BJ (cell line): ENCODE data around the gene CYP2W1. TPM values are rescaled to one million over a fixed set of nuclear protein-coding genes. Genes with fewer than 3 reads are reported as not detected.

Experiments used
- CTCF ChIA-PET: fragments of 350-600 bp; formaldehyde crosslinking; extraction: SDS; loops from one replicate; lab custom pipeline; 2021; ENCODE audit warnings: antibody characterized with exemption, inconsistent platforms; lab: Yijun Ruan, JAX
- POLR2A ChIA-PET: fragments of 300-600 bp; sonication (Branson Sonifier 250); formaldehyde crosslinking; extraction: SDS; loops from one replicate; lab custom pipeline; 2021; ENCODE audit warnings: antibody characterized with exemption; lab: Charles Lee
- DNase-seq: peaks from one replicate; pipeline ENCODE4 v3.0.0-alpha.2; 2011; ENCODE audit warnings: low read depth
- H3K27me3 ChIP-seq: 2 replicates; pipeline ENCODE4 v1.6.0; 2011; ENCODE audit warnings: low read length; ENCODE audit not compliant: control insufficient read depth, insufficient read depth
- H3K36me3 ChIP-seq: 2 replicates; pipeline ENCODE4 v1.5.1; 2011; ENCODE audit warnings: low read length; ENCODE audit not compliant: control insufficient read depth, insufficient read depth
- H3K4me3 ChIP-seq: 2 replicates; pipeline ENCODE4 v1.5.1; 2011; ENCODE audit warnings: low read depth, mild to moderate bottlenecking, control low read depth, low read length
- polyA plus RNA-seq: library from polyadenylated mRNA; depleted of rRNA; stranded (reverse); fragments of >200 nt; gene quantifications from 2 replicates; pipeline ENCODE4 v1.2.3, GENCODE V29; 2011
- TF ChIP-seq, protein P1 (sequence below): IDR thresholded peaks from 2 replicates; pipeline ENCODE4 v1.5.1; 2011; ENCODE audit warnings: low read depth, mild to moderate bottlenecking, control low read depth, inconsistent platforms, low read length, moderate library complexity; ENCODE audit not compliant: insufficient read depth

The CYP2W1 gene
- polyA plus RNA-seq, 1 experiment: not detected

DNA sequence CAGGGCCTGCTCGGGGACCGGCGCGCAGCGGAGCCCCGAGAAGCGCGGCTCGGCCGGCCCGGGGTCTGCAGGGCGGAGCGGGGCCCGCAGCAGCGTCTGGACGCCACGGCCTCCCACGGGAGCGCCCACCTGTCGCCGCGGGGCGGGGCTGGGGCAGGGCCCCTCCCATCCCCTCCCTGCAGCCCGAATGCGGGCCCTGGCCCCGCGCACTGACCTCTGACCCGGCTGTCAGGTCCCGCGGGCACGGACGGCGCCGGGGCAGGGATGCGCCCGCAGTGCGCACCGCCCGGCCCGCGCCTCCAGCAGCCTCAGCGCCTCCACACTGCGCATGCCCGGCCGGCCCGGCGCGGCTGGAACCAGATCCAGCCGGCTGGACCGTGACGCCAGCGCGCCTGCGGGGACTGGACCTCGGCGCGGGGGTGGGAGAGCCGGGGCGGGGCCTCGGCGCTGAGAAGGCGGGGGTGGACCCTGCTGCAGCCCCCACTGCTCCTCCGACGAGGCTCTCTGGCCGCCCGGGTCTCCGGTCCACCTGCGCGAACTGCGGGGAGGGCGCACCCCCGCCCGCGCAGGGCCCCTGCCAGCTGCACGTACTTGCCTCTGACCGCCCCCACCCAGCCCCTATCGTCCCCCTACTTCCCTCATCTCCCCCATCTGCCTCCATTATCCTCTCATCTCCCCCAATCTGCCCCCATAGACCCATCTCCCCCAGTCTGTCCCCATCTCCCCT lies 45.2 kb downstream of the CYP2W1 start:
- POLR2A ChIA-PET: no interaction called here
- TF ChIP-seq, protein P1, sequence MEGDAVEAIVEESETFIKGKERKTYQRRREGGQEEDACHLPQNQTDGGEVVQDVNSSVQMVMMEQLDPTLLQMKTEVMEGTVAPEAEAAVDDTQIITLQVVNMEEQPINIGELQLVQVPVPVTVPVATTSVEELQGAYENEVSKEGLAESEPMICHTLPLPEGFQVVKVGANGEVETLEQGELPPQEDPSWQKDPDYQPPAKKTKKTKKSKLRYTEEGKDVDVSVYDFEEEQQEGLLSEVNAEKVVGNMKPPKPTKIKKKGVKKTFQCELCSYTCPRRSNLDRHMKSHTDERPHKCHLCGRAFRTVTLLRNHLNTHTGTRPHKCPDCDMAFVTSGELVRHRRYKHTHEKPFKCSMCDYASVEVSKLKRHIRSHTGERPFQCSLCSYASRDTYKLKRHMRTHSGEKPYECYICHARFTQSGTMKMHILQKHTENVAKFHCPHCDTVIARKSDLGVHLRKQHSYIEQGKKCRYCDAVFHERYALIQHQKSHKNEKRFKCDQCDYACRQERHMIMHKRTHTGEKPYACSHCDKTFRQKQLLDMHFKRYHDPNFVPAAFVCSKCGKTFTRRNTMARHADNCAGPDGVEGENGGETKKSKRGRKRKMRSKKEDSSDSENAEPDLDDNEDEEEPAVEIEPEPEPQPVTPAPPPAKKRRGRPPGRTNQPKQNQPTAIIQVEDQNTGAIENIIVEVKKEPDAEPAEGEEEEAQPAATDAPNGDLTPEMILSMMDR: no peak
- Histone ChIP-seq H3K4me3 (peak overlapping the region; percentile 67), H3K36me3 (peaks cover 11% of the 10 kb centered on the region), H3K27me3 (no peaks in the 10 kb centered on the region)
- DNase-seq: peak; percentile 27
- CTCF ChIA-PET: interaction anchor here (1.3 to 3.3 kb wide), 4 partner anchors 17 to 37 kb away, joined by 5 to 18 read pairs (median 8); partner anchors contain the start of gene GPR146

DNA sequence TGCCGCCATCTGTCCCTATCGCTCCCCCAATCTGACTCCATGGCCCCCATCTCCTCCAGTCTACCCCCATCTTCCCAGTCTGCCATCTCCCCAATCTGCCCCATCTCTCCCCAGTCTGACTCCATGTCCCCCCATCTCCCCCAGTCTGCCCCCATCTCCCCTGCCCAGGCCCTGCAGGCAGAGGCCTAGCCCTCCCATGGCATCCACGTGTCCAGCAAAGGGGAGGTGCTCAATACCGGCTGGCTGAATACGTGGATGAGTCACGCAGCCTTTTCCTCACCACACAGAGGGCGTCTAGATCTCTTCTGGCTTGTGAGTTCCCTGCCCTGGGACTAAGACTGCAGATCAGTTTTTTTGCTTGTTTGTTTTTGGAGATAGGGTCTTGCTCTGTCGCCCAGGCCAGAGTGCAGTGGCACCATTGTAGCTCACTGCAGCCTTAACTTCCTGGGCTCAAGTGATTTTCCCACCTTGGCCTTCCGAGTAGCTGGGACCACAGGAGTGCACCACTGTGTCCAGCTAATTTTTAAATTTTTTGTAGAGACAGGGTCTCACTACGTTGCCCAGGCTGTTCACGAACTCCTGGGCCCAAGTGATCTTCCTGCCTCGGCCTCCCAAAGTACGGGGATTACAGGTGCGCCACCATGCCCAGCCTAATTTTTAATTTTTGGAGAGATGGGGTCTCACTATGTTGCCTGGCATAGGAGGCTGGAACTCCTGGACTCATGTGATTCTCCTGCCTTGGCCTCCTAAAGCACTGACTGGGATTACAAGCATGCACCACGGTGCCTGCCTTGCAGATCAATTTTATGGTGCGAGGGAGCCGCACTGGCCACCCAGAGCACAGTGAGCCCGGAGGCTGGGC lies 46.0 kb downstream of the CYP2W1 start:
- ChIA-PET POLR2A (no interaction called here), CTCF (interaction anchor here (3.3 kb wide), 1 partner anchor 36 kb away, joined by 12 read pairs; no protein-coding TSS in a partner anchor)
- Histone ChIP-seq H3K4me3 (peak overlapping the region; percentile 67), H3K27me3 (no peaks in the 10 kb centered on the region), H3K36me3 (peaks cover 11% of the 10 kb centered on the region)
- peak; percentile 56 for DNase-seq
- TF ChIP-seq, protein P1: no peak

DNA sequence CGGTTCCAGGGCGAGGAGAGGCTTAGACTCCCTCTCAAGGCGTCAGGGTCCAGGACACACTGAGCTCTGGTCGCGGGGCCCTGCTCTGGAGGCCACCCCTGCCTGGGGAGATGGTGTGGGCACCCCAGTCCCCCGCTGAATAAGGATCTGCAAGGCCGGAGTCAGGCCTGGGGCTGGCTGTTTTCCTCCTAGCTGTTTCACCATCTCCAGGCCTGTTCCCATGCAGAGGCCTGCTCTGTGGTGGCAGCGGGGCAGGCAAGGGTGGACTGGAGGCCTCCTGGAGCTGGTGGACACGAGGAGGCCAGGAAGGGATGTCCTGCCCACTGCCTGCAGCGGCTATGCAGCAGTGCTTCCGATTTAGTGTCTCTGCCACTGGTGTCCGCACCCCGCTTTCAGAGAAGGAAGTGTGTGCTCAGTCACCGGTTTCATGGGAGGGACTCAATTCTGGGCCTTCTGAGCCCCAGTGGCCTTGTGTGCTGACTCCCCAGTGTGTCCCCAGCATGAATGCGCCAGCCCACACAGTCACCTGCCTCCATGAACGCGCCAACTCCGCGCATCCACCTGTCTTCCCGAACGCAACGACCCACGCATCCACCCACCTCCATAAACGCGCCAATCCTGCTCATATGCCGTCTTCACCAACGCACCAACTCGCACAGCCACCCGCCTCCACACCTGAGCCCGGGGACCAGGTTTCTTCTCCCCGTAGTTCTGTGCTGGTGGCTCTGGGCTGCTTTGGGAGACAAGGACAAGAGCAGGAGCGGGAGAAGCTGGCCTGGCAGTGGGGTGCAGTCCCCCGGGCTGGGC lies 46.9 kb downstream of the CYP2W1 start:
- CTCF ChIA-PET: interaction anchor here (1.7 to 3.3 kb wide), 2 partner anchors 36 kb away, joined by 5 to 12 read pairs; no protein-coding TSS in a partner anchor
- TF ChIP-seq, protein P1: no peak
- H3K27me3 ChIP-seq: no peaks in the 10 kb centered on the region
- POLR2A ChIA-PET: no interaction called here
- H3K4me3 ChIP-seq: no peak overlapping the region
- no peak for DNase-seq
- peaks cover 9% of the 10 kb centered on the region for H3K36me3 ChIP-seq

DNA sequence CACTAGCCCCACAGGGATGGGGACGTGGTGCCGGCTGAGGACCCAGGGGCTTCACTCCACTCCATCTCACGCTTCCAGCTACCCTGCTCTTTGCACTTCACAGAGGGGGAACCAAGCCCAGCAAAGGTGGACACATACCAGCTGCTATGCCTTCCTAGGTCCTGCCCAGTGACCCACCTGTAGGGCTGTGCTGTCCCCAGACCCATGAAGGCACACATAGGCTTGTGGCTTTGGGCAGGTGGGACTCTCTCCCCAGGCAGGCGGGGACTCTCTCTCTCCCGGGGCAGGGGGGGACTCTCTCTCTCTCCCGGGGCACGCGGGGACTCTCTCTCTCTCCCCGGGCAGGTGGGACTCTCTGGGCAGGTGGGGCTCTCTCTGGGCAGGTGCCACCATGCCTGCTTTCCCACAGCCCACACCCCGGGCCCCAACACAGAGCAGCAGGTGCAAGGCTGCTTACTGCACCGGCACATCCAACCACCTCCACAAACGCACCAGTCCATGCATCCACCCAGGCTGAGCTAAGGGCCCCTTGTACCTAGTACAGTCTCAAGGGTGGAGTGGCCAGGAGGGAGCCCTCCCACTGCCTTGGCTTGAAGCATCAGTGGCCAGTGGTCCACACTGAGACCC lies 47.6 kb downstream of the CYP2W1 start:
- no peak overlapping the region for H3K4me3 ChIP-seq
- H3K27me3 ChIP-seq: no peaks in the 10 kb centered on the region
- TF ChIP-seq, protein P1: no peak
- ChIA-PET CTCF (interaction anchor here (1.7 to 3.3 kb wide), 2 partner anchors 35 to 37 kb away, joined by 5 to 12 read pairs; no protein-coding TSS in a partner anchor), POLR2A (no interaction called here)
- H3K36me3 ChIP-seq: peaks cover 6% of the 10 kb centered on the region
- no peak for DNase-seq
